Heart left ventricle (tissue), 13 donors: ENCODE results near the gene CCHCR1.

Experiments used
- POLR2A ChIP-seq, 2 donors: fragments of 450-650 bp; IDR thresholded peaks; one replicate each; pipeline ENCODE4 v1.6.1; 2017; ENCODE audit warnings: antibody characterized with exemption in 2 of 2, mild to moderate bottlenecking in 2 of 2, moderate library complexity in 2 of 2
- TF ChIP-seq, protein P1 (sequence below), 12 donors: fragments of 200-600 bp; sonication (generic) in 4 of 12; IDR thresholded peaks; one replicate each; pipeline versions ENCODE4 v1.5.0 to v1.8.0; 2018 to 2022; ENCODE audit warnings: antibody characterized with exemption in 12 of 12, mild to moderate bottlenecking in 5 of 12
- donor health status: ischemic (EF 13 %, LVEDD 7.1; RV severe dilation, severe dysfunction).
- donor health status: DM: no; HTN: yes; CAD: no.
- donor health status: DM: no; HTN: no; CAD: no.
- donor health status: ischemic (EF 25% LVEDD 6.9; RV normal size, moderate dysfunction).
- donor health status: ischemic (EF 25% LVEDD 5.7; RV mildly dilated, moderate dysfunction).
- donor health status: ischemic (EF 35%, LVEDD 5.7; RV mildly dilated, moderate dysfunction).
- donor health status: nonischemic (EF 11% LVEDD 7.7; RV severe dilation, severe dysfunction).
- donor health status: DM: yes; HTN: yes; CAD: no.
- donor health status: PGD.
- donor health status: ischemic (EF 29% LVEDD 5.4; RV normal size, mild dysfunction).
- donor health status: nonischemic (EF 23%, LVEDD 6.1; RV moderate dilation, normal function).

DNA sequence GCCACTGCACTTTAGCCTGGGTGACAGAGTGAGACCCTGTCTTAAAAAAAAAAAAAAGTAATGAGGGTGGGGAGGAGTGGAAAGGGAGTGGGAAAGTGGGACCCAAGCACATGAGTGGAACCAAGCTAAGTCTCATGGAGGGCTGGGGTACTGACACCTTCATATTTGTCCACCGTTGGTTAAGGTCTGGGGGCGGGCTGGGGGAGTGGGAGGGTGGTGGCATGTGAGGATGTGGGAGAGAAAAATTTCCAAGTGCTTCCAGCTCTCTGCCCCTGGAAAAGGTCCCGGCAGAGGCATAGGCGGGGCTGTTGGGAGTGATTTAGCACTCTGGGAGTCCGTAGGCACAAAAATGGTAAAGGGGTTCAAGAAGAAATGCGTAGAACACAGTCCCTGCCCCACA, 24.8 kb downstream of the CCHCR1 start:
- TF ChIP-seq, protein P1, sequence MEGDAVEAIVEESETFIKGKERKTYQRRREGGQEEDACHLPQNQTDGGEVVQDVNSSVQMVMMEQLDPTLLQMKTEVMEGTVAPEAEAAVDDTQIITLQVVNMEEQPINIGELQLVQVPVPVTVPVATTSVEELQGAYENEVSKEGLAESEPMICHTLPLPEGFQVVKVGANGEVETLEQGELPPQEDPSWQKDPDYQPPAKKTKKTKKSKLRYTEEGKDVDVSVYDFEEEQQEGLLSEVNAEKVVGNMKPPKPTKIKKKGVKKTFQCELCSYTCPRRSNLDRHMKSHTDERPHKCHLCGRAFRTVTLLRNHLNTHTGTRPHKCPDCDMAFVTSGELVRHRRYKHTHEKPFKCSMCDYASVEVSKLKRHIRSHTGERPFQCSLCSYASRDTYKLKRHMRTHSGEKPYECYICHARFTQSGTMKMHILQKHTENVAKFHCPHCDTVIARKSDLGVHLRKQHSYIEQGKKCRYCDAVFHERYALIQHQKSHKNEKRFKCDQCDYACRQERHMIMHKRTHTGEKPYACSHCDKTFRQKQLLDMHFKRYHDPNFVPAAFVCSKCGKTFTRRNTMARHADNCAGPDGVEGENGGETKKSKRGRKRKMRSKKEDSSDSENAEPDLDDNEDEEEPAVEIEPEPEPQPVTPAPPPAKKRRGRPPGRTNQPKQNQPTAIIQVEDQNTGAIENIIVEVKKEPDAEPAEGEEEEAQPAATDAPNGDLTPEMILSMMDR (IDR thresholded peaks at IDR 0.05), result no peak
- no peak for TF ChIP-seq POLR2A (IDR thresholded peaks at IDR 0.05)
